ENCODE measurements around the gene RIPOR2. TPM values are rescaled to one million over a fixed set of nuclear protein-coding genes. Genes with fewer than 3 reads are reported as not detected.

Gene RIPOR2
- total RNA-seq: 10 to 100 TPM in 3 of 5 donors, 1 to 10 TPM in 1, not detected in 1; 9.4 to 19.3 (median 12.4) TPM
- polyA plus RNA-seq: 1 to 10 TPM; 2.0 to 2.6 (median 2.1) TPM
- long read RNA-seq, donor 1: 0 reads
- long read RNA-seq, donor 2: 0 reads
- long read RNA-seq, donor 3: 0 reads
- long read RNA-seq, donor 4: 0 reads
- long read RNA-seq, donor 5: 0 reads
- long read RNA-seq, donor 6: 0 reads
- long read RNA-seq, donor 7: 0 reads
- long read RNA-seq, donor 8: 0 reads
- long read RNA-seq, donor 9, partial matches to known transcripts: 0 of 1 reads
- long read RNA-seq, donor 9, other reads (novel, unspliced or antisense): 0 of 1 reads
- long read RNA-seq, donor 10: 0 reads

GRCh38 chr6:24935366-24936152, at the start of gene RIPOR2:
TSS of gene RIPOR2 (minus strand) at chr6:24935960. CDS start at chr6:24935898, 62 bp downstream.
- intact Hi-C loops (cut with DNase I; ENCODE audit: low total_unique reads): no loop called here
- H3K4me1 ChIP-seq: peaks cover 16 to 51% (median 31%) of the 10 kb centered on the region in 4 donors
- peak within 1 kb of the TSS in 2 of 5 donors; percentile 64 to 80 for H3K27ac ChIP-seq
- WGBS, 5 donors: 21 to 42% (median 36%) methylated on average over 10 of the region's 10 CpGs
- H3K9me3 ChIP-seq: no peaks in the 10 kb centered on the region
- H3K27me3 ChIP-seq: no peaks in the 10 kb centered on the region
- peak within 1 kb of the TSS in 3 of 4 donors; percentile 5 to 25 (median 17) for H3K4me3 ChIP-seq
- TF ChIP-seq POLR2AphosphoS5 (IDR thresholded peaks at IDR 0.05) (peak in 1 of 3 donors; percentile 30), EP300 (IDR thresholded peaks at IDR 0.05) (no peak)
- peak; percentile 56 to 72 for DNase-seq
- no peaks in the 10 kb centered on the region for H3K36me3 ChIP-seq

GRCh38 chr6:24985323-24985722, 49.6 kb upstream of the RIPOR2 start:
- WGBS, 5 donors: 94 to 100% (median 96%) methylated on average over 2 of the region's 2 CpGs
- no peak for DNase-seq
- no peak for TF ChIP-seq POLR2AphosphoS5 (IDR thresholded peaks at IDR 0.05)
- TF ChIP-seq POLR2A (IDR thresholded peaks at IDR 0.05): no peak
- no peak for TF ChIP-seq EP300 (IDR thresholded peaks at IDR 0.05)
- no peak for TF ChIP-seq CTCF (IDR thresholded peaks at IDR 0.05)
- Histone ChIP-seq H3K36me3 (no peaks in the 10 kb centered on the region), H3K27ac (no peak overlapping the region), H3K4me3 (no peak overlapping the region), H3K9me3 (no peaks in the 10 kb centered on the region), H3K4me1 (peaks cover 0 to 33% (median 28%) of the 10 kb centered on the region in 4 donors), H3K27me3 (no peaks in the 10 kb centered on the region)
- intact Hi-C loops (cut with DNase I; ENCODE audit: low total_unique reads): no loop called here

- intact Hi-C loops (cut with DNase I; ENCODE audit: low total_unique reads): no loop called here
- H3K4me1 ChIP-seq: peaks cover 0 to 37% (median 26%) of the 10 kb centered on the region in 4 donors
Measured at GRCh38 chr6:24982231-24982630, 46.5 kb upstream of the RIPOR2 start.

GRCh38 chr6:24981386-24981760, 45.6 kb upstream of the RIPOR2 start:
- H3K27ac ChIP-seq: peak overlapping the region; percentile 65 to 90 (median 76)
- H3K27me3 ChIP-seq: no peaks in the 10 kb centered on the region
- peaks cover 0 to 37% (median 26%) of the 10 kb centered on the region in 4 donors for H3K4me1 ChIP-seq
- intact Hi-C loops (cut with DNase I; ENCODE audit: low total_unique reads): no loop called here
- H3K4me3 ChIP-seq: no peak overlapping the region
- no peaks in the 10 kb centered on the region for H3K36me3 ChIP-seq
- H3K9me3 ChIP-seq: no peaks in the 10 kb centered on the region
- WGBS, 5 donors: 38 to 73% (median 43%) methylated on average over 4 of the region's 4 CpGs
- TF ChIP-seq CTCF (IDR thresholded peaks at IDR 0.05): no peak
- TF ChIP-seq EP300 (IDR thresholded peaks at IDR 0.05): no peak
- no peak for TF ChIP-seq POLR2AphosphoS5 (IDR thresholded peaks at IDR 0.05)
- no peak for TF ChIP-seq POLR2A (IDR thresholded peaks at IDR 0.05)
- peak in 1 of 2 donors; percentile 25 for DNase-seq

More at GRCh38 chr6:24982231-24982630, 46.5 kb upstream of the RIPOR2 start:
- H3K27me3 ChIP-seq: no peaks in the 10 kb centered on the region
- H3K27ac ChIP-seq: peak overlapping the region in 4 of 5 donors; percentile 65 to 85 (median 73)
- no peaks in the 10 kb centered on the region for H3K36me3 ChIP-seq
- H3K4me3 ChIP-seq: no peak overlapping the region
- no peaks in the 10 kb centered on the region for H3K9me3 ChIP-seq
- TF ChIP-seq POLR2A (IDR thresholded peaks at IDR 0.05) (no peak), CTCF (IDR thresholded peaks at IDR 0.05) (no peak), POLR2AphosphoS5 (IDR thresholded peaks at IDR 0.05) (no peak)
- no peak for DNase-seq

Measured in stomach (tissue), 19 donors.